Measurements from ENCODE around the gene DNAI4.
A peak's percentile ranks its signal among the peaks of the same experiment; 100 is the strongest.
"Not testable (repeated sequence)": the region's sequence is repeated elsewhere in the genome, so short reads cannot be mapped to it uniquely, and the experiment has no call there.

Gene DNAI4

DNA sequence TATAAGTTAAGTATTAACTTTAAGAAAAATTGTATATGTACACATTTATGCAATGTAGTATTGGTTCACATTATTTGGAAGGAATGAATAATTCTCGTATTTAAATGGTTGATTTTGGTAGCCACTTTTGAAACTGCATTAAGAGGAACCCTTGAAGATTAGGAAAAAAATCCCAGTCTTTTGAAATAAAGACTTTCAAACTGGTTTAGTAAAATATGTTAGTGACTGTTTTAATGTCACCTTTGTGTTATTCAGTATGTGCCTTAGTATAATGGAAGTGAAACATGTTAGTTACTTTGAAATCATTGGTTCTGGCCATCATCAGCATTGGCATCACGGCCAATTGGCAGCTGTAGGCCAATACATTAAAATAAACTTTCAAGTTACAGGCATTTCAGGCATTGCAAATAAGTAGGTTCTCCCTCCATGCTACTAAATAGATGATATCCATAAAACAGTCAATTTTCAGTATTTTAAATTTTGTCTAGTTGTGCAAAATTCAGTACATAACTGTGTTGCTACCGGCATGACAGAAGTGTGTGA lies 4.6 kb upstream of the DNAI4 start:
- DNase-seq: peak; percentile 46

DNA sequence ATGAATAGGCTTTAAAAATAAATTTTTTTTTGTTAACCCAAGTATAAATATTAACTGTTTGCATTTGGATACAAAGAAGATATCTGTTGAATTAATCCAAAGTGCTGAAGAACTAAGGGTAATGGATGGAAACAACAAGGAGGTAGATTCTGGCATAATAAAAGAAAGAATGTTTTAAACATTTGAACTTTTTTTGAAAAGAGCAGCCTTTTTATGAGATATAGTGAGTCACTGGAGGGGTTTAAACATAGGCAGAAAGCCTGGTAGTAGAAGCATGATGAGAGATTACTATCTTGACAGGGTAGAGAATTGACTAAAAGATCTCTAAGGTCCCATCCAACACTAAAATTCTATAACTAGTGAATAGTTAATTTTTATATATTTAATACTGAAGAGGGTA lies 2.9 kb upstream of the DNAI4 start:
- DNase-seq: no peak

DNA sequence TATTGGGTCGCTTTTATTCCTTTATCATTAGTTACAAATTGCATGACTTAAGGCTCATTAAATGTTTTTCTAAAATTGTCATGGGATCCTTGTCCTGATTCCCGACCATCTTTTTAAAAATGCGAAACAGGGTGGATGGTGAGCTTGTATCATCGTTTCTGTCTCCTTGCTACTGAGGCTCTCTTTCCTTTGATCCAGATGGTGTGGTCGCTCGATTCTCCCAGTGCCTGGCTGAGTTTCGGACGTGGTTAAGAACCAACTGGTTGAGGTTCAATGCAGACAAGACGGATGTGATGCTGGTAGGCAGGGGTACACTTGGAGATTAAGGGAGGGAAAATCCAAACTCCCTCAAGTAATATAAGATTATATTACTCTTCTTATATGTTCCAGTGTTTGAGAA lies 1.3 kb upstream of the DNAI4 start:
- DNase-seq: no peak

DNA sequence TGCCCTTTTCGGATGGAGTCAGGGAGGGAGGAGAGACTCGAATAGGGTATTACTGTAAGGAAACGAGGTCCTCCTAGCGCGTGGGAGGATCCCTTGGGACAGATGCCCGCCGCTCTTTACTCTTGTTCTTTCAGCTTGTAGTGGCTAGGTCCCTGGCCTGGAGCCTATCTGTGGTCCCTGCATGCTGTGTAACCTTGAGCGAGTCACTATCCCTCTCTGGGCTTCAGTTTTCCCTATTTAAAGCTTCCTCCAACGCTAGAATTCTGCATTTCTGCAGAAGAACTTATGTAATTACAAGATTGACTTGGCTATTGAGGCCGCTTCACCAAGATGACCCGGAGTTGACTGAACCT lies 878 bp upstream of the DNAI4 start:
- peak; percentile 68 for DNase-seq

DNA sequence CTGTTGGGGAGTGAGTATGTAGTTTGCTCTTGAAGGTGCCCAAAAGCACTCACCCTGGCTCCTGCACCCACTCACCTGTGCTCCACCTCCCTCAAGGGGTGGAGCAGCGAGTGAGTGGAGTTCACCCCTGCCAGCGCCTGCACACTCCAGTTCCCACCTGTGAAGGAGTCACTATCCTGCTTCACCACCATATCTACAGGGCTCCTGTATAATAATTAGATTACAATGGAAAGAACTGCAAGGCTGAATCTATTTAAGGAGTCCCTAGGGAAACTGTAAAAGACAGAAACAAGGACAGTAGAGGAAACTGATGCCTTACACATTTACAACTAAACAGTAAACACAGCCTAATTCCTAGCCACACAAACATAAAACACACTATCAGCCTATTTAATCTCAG lies 4.1 kb downstream of the DNAI4 start:
- DNase-seq: no peak

DNA sequence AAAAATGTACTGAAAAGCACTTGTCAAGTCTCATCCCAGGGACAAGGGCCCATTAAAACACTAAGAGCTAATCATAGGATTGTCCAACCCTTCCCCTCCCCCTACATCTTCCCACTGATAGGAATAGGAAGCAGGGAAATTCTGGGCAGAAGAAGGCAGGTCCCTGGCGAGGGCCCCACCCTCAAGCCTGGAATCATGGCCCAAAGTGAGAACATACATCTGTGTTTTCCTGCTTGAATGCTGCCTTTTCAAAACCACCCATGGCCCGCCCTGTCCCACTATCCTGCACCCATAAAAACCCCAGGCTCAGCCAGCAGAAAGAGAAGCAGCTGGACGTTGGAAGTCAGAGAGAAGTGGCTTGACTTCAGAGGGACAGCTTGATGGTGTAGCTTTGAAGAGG lies 4.8 kb downstream of the DNAI4 start:
- no peak for DNase-seq

DNA sequence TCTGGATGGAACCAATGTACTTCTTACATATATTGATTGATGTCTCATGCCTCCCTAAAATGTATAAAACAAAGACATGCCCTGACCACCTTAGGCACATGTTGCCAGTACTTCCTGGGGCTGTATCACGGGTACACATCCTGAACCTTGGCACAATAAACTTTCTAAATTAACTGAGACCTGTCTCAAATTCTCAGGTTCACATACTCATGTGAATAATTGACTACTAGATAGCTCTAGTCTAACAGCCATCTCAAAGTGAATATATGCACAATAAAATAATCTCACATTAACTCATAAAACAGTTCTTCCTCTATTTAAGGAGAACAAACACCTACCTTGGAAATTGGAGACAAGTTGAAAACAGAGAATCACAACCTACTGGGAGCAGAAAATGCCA lies 5.6 kb downstream of the DNAI4 start:
- DNase-seq: no peak

DNA sequence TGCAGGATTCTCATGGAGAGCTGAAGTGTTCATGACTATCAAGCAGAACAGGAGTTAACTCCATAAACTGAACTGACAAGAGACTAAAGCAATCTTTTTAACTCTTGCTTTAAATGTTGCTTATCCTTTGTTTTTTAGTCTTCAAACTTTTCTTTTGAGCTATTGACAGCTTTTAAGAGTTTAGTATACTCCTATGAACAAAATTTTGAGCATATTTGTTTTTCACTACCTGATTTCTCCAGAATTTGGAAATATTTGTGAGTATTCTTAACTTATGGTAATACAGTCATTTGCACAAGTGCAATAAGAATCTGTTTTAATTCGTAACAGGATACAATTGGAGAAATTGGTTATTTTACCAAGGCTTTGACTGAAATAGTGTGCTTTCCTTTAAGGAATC lies 7.2 kb downstream of the DNAI4 start:
- DNase-seq: no peak

DNA sequence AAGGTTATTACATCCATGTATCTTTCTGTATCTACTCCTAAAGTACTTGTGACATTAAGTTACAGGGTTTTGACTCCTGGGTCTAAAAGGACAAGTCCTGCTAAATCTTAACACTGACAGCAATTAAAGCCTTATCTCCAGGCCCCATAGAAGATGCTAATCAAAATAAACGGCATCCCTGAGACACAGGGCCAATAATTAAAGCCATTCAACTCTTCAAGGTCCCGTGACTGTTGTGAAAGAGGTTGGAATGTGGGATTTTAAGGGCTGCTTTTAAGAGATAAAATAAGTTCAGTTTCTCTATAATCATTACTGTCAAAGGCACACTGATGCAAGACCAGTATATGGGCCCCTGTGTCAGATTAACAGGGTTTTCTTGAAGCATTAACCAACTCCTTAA lies 8.3 kb downstream of the DNAI4 start:
- no peak for DNase-seq

DNA sequence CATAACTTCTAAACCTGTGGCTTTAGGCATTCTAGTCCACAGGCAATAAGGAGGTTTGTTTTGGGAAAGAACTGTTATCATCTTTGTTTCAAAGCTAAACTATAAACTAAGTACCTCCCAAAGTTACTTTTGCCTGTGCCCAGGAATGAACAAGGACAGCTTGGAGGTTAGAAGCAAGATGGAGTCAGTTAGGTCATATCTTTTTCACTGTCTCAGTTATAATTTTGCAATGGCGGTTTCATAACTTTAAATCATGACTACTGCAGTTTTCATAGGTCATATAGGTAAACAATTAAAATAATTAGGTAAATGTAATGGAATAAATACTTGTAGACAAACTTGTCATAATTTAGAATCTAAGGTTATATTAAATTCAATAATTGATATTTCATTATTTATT lies 9.5 kb downstream of the DNAI4 start:
- DNase-seq: not testable (repeated sequence)

DNA sequence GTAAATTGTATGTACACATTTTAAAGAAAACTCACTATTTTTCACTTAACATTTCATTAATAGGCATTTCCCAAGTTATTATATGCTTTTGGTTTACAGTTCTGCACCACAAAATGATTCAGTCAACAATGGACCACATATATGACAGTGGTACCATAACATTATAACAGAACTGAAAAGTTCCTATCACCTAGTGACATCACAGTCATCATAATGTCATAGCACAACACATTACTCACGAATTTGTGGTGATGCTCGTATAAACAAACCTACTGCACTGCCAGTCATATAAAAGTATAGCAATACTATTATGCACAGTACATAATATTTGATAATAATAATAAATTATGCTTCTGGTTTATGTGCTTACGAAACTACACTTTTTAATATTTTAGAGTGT lies 30.9 kb downstream of the DNAI4 start:
- DNase-seq: no peak

DNA sequence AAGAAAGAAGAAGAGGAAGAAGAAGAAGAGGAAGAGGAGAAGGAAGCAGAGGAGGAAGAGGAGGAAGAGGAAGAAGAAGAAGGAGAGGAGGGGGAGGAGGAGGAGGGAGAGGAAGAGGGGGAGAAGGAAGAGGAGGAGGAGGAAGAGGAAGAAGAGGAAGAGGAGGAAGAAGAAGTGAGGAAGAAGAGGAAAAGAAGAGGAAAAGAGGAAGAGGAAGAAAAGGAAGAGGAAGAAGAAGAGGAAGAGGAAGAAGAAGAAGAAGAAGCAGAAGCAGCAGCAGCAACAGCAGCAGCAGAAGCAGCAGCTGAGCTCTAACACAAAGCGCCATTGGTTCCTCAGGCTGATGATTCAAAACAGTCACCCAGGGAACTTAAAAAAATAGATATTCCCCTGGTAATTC lies 34.0 kb downstream of the DNAI4 start:
- DNase-seq: no peak

DNA sequence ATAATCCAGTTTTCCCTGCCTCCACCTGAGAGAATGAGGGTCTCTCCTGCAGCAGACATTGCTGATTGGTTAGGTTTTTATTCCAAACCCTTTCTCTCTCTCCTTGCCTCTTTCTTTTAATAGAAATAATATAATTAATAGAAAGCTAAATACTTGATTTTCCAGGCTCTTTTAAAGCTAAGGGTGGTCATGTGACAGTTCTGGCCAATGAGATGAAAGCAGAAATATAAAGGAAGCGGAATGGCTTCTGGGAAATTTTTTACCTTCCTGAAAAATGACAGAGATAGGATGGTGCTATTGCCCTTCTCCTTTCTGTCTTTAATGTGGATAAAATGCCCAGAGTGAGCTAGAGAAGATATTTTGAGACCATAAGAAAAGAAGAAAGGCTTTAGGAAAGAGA lies 35.6 kb downstream of the DNAI4 start:
- no peak for DNase-seq

DNA sequence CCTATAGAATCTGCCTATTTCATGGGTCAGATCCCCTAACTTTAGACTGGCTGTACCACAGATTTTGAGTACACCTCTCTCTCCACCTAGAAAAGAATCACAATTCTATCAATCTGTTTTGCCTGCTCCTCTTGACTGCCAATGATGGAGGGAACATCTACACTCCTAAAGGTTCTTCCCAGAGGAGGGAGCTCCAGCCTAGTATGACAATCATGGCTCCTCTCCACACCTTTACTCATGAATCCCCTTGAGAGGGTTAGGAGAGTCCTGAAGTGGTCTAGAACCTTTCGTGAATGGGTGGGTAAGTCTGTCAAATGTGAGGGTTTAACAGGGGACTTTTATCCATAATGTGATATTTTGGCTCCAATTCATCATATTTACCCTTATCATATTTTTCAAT lies 48.0 kb downstream of the DNAI4 start:
- DNase-seq: no peak

DNA sequence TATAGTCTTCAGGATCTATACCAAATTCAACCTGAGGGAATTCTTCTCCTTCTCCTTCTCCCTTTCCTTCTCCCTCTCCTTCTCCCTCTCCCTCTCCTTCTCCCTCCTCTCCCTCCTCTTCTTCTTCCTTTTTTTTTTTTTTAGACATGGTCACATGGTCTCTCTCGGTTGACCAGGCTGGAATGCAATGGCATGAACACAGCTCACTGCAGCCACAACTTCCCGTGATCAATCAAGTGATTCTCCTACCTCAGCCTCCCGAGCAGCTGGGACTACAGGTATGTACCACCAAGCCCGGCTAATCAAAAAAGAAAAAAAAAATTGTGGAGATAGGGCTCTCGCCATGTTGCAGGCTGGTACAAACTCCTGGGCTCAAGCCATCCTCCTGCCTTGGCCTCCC lies 51.5 kb downstream of the DNAI4 start:
- DNase-seq: no peak

DNA sequence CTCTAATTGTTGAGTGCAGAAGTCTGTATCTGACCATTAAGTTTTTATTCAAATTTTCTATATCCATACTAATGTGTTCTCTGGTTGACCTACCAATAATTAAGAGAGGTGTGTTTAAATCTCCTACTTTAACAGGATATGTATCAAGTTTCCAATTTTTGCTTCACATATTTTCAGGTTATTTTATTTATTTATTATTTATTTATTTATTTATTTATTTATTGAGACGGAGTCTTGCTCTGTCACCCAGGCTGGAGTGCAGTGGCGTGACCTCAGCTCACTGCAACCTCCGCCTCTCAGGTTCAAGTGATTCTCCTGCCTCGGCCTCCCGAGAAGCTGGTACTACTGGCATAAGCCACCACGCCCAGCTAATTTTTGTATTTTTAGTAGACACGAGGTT lies 52.6 kb downstream of the DNAI4 start:
- not testable (repeated sequence) for DNase-seq

DNA sequence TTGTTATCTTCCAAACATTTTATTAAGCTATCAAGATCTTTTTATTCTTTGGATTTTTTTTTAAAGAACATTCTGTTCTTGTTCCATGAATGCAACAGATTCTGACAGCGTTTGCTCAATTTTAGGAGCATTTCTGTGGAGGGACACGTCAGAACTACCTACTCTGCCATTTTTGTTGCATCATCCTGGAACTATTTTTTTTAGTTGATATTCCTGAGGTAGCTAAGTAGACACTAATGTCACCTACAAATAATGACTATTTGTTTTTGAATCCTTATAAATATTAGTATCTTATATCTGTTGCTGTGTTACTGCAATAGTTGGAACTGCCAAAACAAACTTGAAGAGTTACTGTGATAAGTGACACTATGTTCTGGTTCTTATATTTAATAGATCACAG lies 57.2 kb downstream of the DNAI4 start:
- no peak for DNase-seq

DNA sequence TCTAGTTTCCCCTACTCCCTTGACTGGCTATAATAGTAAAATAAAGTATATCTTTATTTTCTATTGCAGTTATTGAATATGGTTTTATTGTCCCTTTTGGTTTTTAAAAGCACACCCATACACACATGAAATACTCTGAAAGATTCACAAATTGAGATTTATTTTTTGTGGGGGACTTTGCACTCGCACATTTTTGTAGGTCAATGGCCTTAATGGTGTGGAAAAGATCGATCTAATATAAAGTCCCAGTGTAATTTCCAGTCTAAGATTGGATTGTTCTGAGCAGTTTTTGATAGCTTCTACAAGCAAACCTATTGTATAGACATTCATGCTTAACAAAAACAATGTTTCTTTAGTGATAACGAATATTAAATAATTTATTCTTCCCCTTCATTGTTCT lies 64.1 kb downstream of the DNAI4 start:
- no peak for DNase-seq

DNA sequence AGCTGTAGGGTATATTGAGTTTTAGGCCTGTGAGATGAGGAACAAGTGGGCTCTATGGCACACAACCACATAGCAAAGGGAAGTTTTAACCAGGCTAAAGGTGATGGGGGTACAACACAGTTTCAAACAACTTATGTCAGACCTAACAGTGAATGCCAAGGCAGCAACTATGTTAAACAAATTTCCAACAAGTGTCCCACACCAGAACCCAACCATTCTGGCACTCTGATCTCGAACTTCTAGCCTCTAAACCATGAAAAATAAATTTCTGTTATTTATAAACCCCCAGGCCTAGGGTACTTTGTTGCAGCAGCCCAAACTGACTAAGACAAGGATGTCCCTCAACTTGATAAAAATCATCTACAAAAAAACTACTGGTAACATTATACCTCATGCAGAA lies 71.3 kb downstream of the DNAI4 start:
- DNase-seq: no peak

DNA sequence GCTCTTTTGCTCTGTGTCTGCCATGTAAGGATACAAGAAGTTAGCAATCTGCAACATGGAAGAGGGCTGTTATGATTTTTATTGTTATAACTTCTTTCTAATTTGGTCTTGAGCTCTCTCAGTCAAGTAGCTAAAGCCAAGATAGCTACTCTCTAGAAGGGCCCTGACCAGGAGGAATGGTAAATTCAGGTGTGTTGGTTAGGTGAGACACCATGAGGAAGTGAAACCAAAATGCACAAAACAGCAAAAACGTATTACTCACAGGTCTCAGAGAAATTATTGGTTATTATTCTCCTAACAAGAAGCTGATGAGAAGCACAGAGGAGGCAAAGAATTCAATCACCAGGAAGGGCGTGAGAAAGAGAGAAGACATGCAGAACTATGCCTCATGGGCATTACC lies 71.8 kb downstream of the DNAI4 start:
- no peak for DNase-seq

DNA sequence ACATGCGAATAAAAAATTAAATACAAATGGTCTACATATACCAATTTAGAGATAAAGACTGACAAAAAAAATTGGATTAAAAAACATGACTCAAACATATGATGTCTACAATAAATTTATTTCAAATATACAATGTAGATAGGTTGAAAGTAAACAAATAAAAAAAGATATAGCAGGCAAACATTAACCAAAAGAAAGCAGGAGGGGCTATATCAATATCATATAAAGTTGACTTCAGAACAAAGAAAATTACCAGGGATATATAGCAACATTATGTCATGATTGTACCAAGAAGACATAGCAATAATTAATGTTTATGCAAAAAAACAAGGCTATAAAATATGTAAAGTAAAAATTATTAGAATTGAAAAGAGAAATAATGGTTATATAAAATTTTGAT lies 73.7 kb downstream of the DNAI4 start:
- DNase-seq: no peak

DNA sequence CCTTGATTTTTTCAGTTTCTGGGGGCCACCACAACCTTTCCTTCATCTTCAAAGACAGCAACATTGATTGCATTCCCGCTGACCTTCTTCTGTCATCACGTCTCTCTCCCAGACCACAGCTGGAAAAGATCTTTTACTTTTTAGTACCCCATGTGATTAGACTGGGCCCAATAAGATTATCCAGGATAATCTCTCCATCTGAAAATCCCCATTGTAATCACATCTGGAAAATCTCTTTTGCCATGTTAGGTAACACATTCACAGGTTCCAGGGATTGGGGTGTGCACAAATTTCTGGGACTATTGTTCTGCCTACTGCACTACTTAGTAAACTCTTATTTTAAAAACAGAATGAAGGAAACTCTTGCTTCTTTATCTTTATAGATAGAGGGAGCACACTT lies 76.5 kb downstream of the DNAI4 start:
- no peak for DNase-seq

DNA sequence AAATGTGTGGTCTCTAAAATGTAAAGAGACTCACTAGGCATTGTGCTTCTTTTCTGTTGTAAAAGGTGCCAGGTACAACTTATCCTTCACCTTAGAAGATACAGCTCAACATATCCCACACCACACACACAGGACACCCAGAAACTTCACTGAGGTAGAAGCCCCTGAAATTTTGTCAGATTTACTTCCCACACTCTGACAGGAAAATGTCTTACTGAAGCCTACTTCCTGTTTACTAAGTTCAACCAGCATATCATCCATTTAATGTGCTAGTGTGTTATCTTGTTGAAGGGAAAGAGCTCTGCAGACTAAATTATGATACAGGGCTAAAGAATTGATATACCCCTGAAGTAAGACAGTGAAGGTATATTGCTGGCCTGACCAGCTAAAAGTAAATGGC lies 83.7 kb downstream of the DNAI4 start:
- DNase-seq: no peak

DNA sequence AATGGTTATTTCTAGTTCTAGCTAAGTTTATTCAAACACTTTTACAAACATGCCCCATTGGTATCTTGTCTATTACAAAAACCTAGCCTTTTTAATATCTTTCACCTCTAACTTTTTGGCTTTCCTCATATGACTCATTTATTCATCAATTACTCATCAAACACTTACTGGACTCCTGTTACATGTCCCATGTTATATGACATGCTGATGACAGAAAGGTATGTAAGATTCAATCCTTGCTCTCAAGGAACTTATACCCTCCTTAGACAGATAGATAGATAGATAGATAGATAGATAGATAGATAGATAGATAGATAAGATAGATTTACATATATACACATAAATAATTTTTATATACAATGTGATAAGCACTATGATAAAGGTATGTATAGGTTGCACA lies 89.7 kb downstream of the DNAI4 start:
- no peak for DNase-seq

DNA sequence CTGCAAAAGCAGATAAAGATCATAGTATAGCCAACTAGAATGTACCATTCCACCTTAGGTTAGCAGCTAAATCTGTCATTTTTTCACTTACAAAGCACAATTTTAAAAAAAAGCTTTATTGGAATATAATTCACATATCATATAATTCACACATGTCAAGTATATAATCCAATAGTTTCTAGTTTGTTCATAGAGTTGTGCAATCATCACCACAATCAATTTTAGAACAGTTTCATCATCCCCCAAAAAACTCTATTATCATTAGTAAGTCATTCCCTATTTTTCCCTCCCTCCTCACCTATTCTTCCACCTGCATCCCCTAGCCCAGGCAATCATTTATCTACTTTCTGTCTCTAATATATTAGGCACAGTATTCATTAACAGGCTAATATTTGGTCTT lies 91.5 kb downstream of the DNAI4 start:
- no peak for DNase-seq

DNA sequence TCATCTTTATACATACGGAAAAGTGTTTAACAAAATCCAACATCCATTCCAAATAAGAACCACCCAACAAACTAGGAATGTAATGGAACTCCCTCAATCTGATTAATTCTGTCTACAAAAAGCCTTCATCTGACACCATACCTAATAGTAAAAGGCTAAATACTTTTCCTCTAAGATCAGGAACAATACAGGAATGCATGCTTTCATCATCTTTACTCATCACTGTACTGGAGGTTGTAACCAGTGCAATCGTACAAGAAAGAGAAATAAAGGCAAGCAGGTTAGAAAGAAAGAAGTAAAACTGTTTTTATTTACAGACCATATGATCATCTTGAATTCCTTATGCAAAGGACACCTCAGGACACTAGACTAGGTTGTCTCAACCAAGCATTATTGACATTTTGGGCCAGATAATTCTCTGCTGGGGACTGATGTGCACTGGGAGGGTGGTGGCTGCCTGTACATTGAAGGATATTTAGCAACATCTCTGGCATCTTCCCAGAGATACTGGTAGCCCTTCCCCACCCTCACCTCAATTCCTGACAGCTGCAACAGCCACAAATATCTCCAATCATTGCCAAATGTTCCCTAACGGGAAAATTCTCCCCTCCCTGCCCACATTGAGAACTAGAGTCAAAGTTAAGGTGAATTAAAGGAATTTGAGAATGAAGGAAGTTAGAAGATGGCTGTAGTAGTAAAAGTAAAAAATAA lies 93.0 kb downstream of the DNAI4 start:
- no peak for DNase-seq

All from midbrain (tissue), 1 donor.